Mesothelial cell of epicardium (in vitro differentiated cells): Measurements from ENCODE around the gene GPR139. TPM values are rescaled to one million over a fixed set of nuclear protein-coding genes. Genes with fewer than 3 reads are reported as not detected.

ENCODE experiments used
- DNase-seq, 2 experiments: peaks; one replicate each; pipeline ENCODE4 v3.0.0; 2021; ENCODE audit warnings: low spot score in 2 of 2; ENCODE audit not compliant: unreplicated experiment in 2 of 2
- H3K27ac Mint-ChIP-seq: 2 replicates; pipeline ENCODE4 v1.8.0; 2021; ENCODE audit warnings: mixed read lengths
- H3K27me3 Mint-ChIP-seq: 2 replicates; pipeline ENCODE4 v1.8.0; 2021; ENCODE audit warnings: low read depth, mixed read lengths
- H3K36me3 Mint-ChIP-seq: 2 replicates; pipeline ENCODE4 v1.8.0; 2021; ENCODE audit warnings: mixed read lengths
- H3K4me1 Mint-ChIP-seq: 2 replicates; pipeline ENCODE4 v1.8.0; 2021; ENCODE audit warnings: mixed read lengths
- H3K4me3 Mint-ChIP-seq: 2 replicates; pipeline ENCODE4 v1.8.0; 2021; ENCODE audit warnings: mild to moderate bottlenecking, moderate library complexity, mixed read lengths
- H3K9me3 Mint-ChIP-seq: 2 replicates; pipeline ENCODE4 v1.8.0; 2021; ENCODE audit warnings: mixed read lengths
- total RNA-seq: library from RNA; stranded (reverse); gene quantifications from 3 replicates; pipeline ENCODE4 v1.2.1, GENCODE V29; 2021
- TF ChIP-seq, protein P1 (sequence below): fragments of 200-600 bp; sonication (generic); IDR thresholded peaks from one replicate; pipeline ENCODE4 v1.5.0; 2021; ENCODE audit warnings: antibody characterized with exemption; ENCODE audit not compliant: unreplicated experiment

Gene GPR139
- total RNA-seq, 1 donor from 2014 or later: not detected

DNA sequence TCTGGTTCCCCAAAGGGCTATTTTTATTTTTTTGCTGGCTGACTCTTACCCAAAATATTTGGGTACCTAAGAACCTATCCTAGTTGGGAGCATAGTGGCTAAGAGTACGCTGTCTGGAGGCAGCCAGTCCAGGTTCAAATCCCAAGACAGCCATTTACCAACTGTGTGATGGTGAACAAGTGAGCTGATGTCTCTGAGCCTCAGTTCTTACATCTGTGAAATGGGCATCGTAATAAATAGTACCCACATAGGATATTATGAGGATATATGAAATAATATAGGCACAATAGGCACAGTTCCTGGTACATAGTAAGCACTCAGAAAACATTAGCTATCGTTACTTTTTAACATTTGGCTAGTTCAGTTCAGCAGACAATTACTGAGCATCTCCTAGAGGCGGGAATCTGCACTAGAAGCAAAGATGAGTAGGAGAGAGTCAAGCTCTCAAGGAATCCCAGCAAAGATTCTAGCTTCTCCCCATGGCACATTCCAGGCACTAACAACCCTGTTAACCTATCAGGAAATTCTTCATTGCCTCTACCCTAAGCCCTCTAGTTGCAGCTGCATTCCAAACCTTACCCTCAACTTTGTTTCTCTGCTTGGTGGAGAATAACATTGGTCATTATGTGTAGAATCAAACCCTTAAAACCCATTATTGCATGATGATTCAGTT lies 31.6 kb downstream of the GPR139 start:
- no peak overlapping the region for H3K27ac Mint-ChIP-seq
- peaks cover 22% of the 10 kb centered on the region for H3K27me3 Mint-ChIP-seq
- no peak overlapping the region for H3K4me3 Mint-ChIP-seq
- no peak for DNase-seq
- H3K9me3 Mint-ChIP-seq: no peaks in the 10 kb centered on the region
- TF ChIP-seq, protein P1, sequence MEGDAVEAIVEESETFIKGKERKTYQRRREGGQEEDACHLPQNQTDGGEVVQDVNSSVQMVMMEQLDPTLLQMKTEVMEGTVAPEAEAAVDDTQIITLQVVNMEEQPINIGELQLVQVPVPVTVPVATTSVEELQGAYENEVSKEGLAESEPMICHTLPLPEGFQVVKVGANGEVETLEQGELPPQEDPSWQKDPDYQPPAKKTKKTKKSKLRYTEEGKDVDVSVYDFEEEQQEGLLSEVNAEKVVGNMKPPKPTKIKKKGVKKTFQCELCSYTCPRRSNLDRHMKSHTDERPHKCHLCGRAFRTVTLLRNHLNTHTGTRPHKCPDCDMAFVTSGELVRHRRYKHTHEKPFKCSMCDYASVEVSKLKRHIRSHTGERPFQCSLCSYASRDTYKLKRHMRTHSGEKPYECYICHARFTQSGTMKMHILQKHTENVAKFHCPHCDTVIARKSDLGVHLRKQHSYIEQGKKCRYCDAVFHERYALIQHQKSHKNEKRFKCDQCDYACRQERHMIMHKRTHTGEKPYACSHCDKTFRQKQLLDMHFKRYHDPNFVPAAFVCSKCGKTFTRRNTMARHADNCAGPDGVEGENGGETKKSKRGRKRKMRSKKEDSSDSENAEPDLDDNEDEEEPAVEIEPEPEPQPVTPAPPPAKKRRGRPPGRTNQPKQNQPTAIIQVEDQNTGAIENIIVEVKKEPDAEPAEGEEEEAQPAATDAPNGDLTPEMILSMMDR: no peak
- H3K4me1 Mint-ChIP-seq: no peaks in the 10 kb centered on the region
- H3K36me3 Mint-ChIP-seq: no peaks in the 10 kb centered on the region

DNA sequence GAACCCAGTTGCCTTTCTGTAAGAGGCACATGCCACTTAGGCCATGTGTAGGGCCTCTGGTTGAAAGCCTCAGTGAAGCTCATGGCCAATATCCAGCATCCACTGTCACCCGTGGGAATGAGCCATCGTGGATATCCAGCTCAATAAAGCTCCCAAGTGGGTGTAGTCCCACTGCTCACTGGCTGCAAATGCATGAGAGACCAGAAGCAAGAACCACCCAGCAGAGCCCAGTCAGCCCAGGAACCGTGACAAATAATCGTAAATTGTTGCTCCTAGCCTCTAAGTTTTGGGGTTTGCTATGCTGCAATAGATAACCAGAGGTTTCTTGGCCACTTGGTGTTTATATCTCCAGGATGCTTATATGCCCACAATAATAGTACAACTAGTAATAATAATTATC lies 33.7 kb downstream of the GPR139 start:
- Mint-ChIP-seq H3K4me3 (no peak overlapping the region), H3K4me1 (no peaks in the 10 kb centered on the region), H3K27me3 (peaks cover 25% of the 10 kb centered on the region), H3K36me3 (no peaks in the 10 kb centered on the region), H3K9me3 (no peaks in the 10 kb centered on the region), H3K27ac (no peak overlapping the region)
- DNase-seq: no peak
- TF ChIP-seq, protein P1: no peak

DNA sequence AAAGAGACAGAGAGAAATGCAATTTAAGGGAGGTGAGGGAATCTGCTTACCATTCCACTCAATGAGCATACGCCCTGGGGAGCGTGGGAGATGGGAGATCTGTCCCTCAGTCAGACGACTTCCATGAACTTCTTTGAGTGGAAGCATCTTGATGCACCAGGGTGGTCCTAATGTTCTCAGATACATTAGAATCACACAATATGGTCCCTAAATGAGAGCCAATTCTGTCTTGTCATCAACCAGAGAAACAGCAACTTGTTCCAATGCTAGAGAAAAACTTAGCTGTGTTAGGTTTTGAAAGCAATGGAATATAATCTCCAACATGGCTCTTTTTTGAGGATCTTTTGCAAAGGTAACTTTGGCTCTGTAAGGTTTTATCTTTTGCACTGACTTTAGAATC lies 44.1 kb downstream of the GPR139 start:
- TF ChIP-seq, protein P1: no peak
- H3K27me3 Mint-ChIP-seq: peaks cover 6% of the 10 kb centered on the region
- no peak for DNase-seq
- H3K4me1 Mint-ChIP-seq: no peaks in the 10 kb centered on the region
- H3K36me3 Mint-ChIP-seq: no peaks in the 10 kb centered on the region
- no peaks in the 10 kb centered on the region for H3K9me3 Mint-ChIP-seq
- H3K4me3 Mint-ChIP-seq: no peak overlapping the region
- no peak overlapping the region for H3K27ac Mint-ChIP-seq

- Mint-ChIP-seq H3K4me1 (no peaks in the 10 kb centered on the region), H3K9me3 (no peaks in the 10 kb centered on the region), H3K27ac (no peak overlapping the region), H3K4me3 (no peak overlapping the region), H3K36me3 (no peaks in the 10 kb centered on the region), H3K27me3 (peaks cover 6% of the 10 kb centered on the region)
- TF ChIP-seq, protein P1: no peak
- DNase-seq: no peak
Observed at GRCh38 chr16:20026361-20027072, 47.2 kb downstream of the GPR139 start.

DNA sequence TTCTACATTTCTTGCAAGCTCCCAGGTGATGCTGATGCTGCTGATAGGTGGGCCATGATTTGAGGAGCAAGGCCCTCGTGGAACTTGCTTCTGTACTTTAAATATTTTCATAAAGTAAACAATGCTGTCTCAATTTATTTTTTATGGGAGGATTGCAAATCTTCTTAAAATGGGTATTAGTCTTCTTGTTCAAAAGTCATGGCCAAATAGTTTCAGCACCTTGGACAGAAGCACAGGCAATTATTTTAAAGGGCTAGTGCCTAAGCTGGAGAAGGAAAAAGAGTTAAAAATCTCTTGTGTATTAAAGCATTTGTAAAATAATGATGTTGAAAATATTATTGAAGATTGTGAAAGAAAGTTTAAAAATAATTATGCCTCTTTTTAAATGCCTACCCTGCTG lies 50.5 kb downstream of the GPR139 start:
- TF ChIP-seq, protein P1: no peak
- DNase-seq: no peak
- no peaks in the 10 kb centered on the region for H3K4me1 Mint-ChIP-seq
- no peaks in the 10 kb centered on the region for H3K36me3 Mint-ChIP-seq
- no peak overlapping the region for H3K4me3 Mint-ChIP-seq
- peaks cover 3% of the 10 kb centered on the region for H3K9me3 Mint-ChIP-seq
- H3K27ac Mint-ChIP-seq: no peak overlapping the region
- peaks cover 4% of the 10 kb centered on the region for H3K27me3 Mint-ChIP-seq
